Measurements from ENCODE around the gene HMCES. TPM values are rescaled to one million over a fixed set of nuclear protein-coding genes. Genes with fewer than 3 reads are reported as not detected.
"Not testable (repeated sequence)": the region's sequence is repeated elsewhere in the genome, so short reads cannot be mapped to it uniquely, and the experiment has no call there.

The HMCES gene
- total and polyA plus RNA-seq, 2 of the 13 experiments (the other 11 are each of a cell fraction or from before 2014, with no cell fraction given) = 16.1 to 37.5 TPM

DNA sequence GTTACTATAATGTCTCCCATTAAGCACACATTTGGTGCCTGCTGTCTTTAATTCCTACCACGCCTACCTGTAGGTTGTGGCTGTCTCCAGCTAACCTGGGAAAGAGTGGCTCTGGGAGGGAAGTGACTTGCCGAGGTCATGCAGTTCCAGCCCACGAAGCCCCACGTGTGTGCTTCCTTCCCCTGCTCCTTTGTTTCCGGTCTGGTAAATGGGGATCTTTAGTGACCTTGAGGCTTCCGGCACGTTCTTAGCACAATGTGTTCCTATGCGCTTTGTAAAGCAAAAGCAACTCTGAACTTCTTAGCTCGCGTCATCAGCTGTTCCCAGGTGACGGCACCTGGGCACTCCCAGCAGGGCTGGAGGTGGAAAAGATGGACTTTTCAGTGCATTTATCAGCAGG, 70.5 kb downstream of the HMCES start:
- H3K4me2 ChIP-seq (ENCODE audit: low read depth, low read length); H2AFZ ChIP-seq (ENCODE audit: low read length); H3K9me3 ChIP-seq (ENCODE audit: low read length); FAIRE-seq; in situ Hi-C loops (cut with HindIII; ENCODE audit: extremely low pct_ligation_motif_present, low pct_unique_long_range_greater_than_20kb); H4K20me1 ChIP-seq (ENCODE audit: insufficient read depth, low read length); H3K27ac ChIP-seq (ENCODE audit: extremely low read length, insufficient read depth, low read length); ATAC-seq; H3K79me2 ChIP-seq (ENCODE audit: insufficient read depth, low read length); POLR2A ChIA-PET; H3K36me3 ChIP-seq (replicated peaks in 1 of 2; ENCODE audit: control insufficient read depth in 1 of 2, insufficient read depth in 2 of 2, low read length in 2 of 2); DNase-seq (ENCODE audit: low spot score); intact Hi-C loops (cut with micrococcal nuclease; ENCODE audit: unreplicated experiment); CTCF ChIA-PET (ENCODE audit: low intra/inter-chr PET ratio, low total read pairs); H3K4me3 ChIP-seq (replicated peaks in 1 of 3; ENCODE audit: insufficient read depth in 1 of 3, low read depth in 2 of 3, low read length in 3 of 3); BruUV-seq (replicated peaks); H3K9ac ChIP-seq (ENCODE audit: insufficient read depth, low read depth, low read length); TF ChIP-seq GABPA (IDR thresholded peaks at IDR 0.05; ENCODE audit: low read depth, low read length); CREB1 (CRISPR knock-in tag; IDR thresholded peaks at IDR 0.05); SOX6 (IDR thresholded peaks at IDR 0.05): not testable (repeated sequence)
- TF ChIP-seq ETV5 (CRISPR knock-in tag; IDR thresholded peaks at IDR 0.05; ENCODE audit: borderline replicate concordance) = peak; percentile 31; the same call in 1 of the 2 replicates
- 0 out of 2 replicates have a peak, but pooled peaks have one; percentile 44 for TF ChIP-seq GABPA (CRISPR knock-in tag; IDR thresholded peaks at IDR 0.05; ENCODE audit: low read depth)
- peak; percentile 40; the same call in 1 of the 2 replicates for TF ChIP-seq SOX5 (CRISPR knock-in tag; IDR thresholded peaks at IDR 0.05; ENCODE audit: borderline replicate concordance)
- TF ChIP-seq CREB1 (IDR thresholded peaks at IDR 0.05) = peak; percentile 48; the same call in 1 of the 2 replicates
- TF ChIP-seq SOX6 (CRISPR knock-in tag; IDR thresholded peaks at IDR 0.05) = 0 out of 2 replicates have a peak, but pooled peaks have one; percentile 19
- Histone ChIP-seq H3K4me1 (ENCODE audit: insufficient read depth, low read length) (peaks cover 31% of the 10 kb centered on the region), H3K27me3 (ENCODE audit: control insufficient read depth in 1 of 2, insufficient read depth in 2 of 2, low read length in 2 of 2) (peaks cover 0 to 43% of the 10 kb centered on the region in 2 experiments; a peak in 3 of 5 replicates)
- 26% methylated on average over 10 of the region's 11 CpGs for WGBS (ENCODE audit: low lambda C conversion rate)

DNA sequence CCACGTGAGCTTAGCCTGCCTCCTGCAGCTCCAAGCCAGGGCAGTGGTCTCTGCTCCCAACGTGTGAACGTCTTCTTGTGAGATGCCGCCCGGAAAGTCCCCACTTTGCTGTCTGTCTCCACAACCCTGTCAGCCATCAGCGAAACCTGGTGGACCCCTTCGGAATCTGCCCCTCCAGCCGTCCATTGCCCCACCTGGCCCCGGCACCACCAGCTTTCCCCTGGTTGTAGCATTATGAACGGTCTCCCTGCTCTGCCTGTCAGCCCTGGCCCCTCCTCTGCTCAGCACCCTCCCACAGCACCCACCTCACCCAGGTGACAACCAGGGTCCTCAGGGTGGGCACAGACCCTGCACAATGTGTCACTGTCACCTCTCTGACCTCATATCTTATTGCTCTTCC, 71.1 kb downstream of the HMCES start:
- peaks cover 0 to 48% of the 10 kb centered on the region in 2 experiments; a peak in 3 of 5 replicates for H3K27me3 ChIP-seq (ENCODE audit: control insufficient read depth in 1 of 2, insufficient read depth in 2 of 2, low read length in 2 of 2)
- intact Hi-C loops (cut with micrococcal nuclease; ENCODE audit: unreplicated experiment) (no loop called here), in situ Hi-C loops (cut with HindIII; ENCODE audit: extremely low pct_ligation_motif_present, low pct_unique_long_range_greater_than_20kb) (no loop called here)
- POLR2A ChIA-PET = no interaction called here
- no peak overlapping the region for H3K27ac ChIP-seq (ENCODE audit: extremely low read length, insufficient read depth, low read length)
- peaks cover 24% of the 10 kb centered on the region for H3K4me1 ChIP-seq (ENCODE audit: insufficient read depth, low read length)
- CTCF ChIA-PET (ENCODE audit: low intra/inter-chr PET ratio, low total read pairs) = no interaction called here
- no peaks in the 10 kb centered on the region for H4K20me1 ChIP-seq (ENCODE audit: insufficient read depth, low read length)
- no peaks in the 10 kb centered on the region for H3K9me3 ChIP-seq (ENCODE audit: low read length)
- FAIRE-seq = no peak
- BruUV-seq (replicated peaks) = no TSS peak
- DNase-seq (ENCODE audit: low spot score) = no peak
- no peaks in the 10 kb centered on the region for H3K36me3 ChIP-seq (replicated peaks in 1 of 2; ENCODE audit: control insufficient read depth in 1 of 2, insufficient read depth in 2 of 2, low read length in 2 of 2)
- 73% methylated on average over 2 of the region's 10 CpGs for WGBS (ENCODE audit: low lambda C conversion rate)
- TF ChIP-seq ARNTL (CRISPR knock-in tag; IDR thresholded peaks at IDR 0.05) = no peak
- TF ChIP-seq ZNF160 (CRISPR knock-in tag; IDR thresholded peaks at IDR 0.05) = no peak
- no peak for TF ChIP-seq TAF1 (CRISPR knock-in tag; IDR thresholded peaks at IDR 0.05)
- no peak for TF ChIP-seq HOXD1 (CRISPR knock-in tag; IDR thresholded peaks at IDR 0.05)
- no peak for TF ChIP-seq HIC2 (CRISPR knock-in tag; IDR thresholded peaks at IDR 0.05; ENCODE audit: low read depth)
- no peak for TF ChIP-seq ZNF879 (CRISPR knock-in tag; IDR thresholded peaks at IDR 0.05)
- no peak for TF ChIP-seq E2F1 (CRISPR knock-in tag; IDR thresholded peaks at IDR 0.05)
- H3K4me2 ChIP-seq (ENCODE audit: low read depth, low read length) = no peak overlapping the region
- no peaks in the 10 kb centered on the region for H3K79me2 ChIP-seq (ENCODE audit: insufficient read depth, low read length)
- H2AFZ ChIP-seq (ENCODE audit: low read length) = no peak overlapping the region
- no peak overlapping the region for H3K4me3 ChIP-seq (replicated peaks in 1 of 3; ENCODE audit: insufficient read depth in 1 of 3, low read depth in 2 of 3, low read length in 3 of 3)
- no peak for ATAC-seq
- H3K9ac ChIP-seq (ENCODE audit: insufficient read depth, low read depth, low read length) = no peak overlapping the region
